ENCODE results near the gene KCNC3.
"Not testable (repeated sequence)": the region's sequence is repeated elsewhere in the genome, so short reads cannot be mapped to it uniquely, and the experiment has no call there.

The KCNC3 gene

GRCh38 chr19:50353487-50353880 is 24.3 kb upstream of the KCNC3 start:
- DNase-seq (ENCODE audit: low read depth in 2 of 2) = not testable (repeated sequence)

GRCh38 chr19:50352242-50352641 is 23.1 kb upstream of the KCNC3 start:
- DNase-seq (ENCODE audit: low read depth in 2 of 2) = no peak

- DNase-seq (ENCODE audit: low read depth in 2 of 2) = no peak
These were observed 20.3 kb upstream of the KCNC3 start for GRCh38 chr19:50349277-50350057.

DNA sequence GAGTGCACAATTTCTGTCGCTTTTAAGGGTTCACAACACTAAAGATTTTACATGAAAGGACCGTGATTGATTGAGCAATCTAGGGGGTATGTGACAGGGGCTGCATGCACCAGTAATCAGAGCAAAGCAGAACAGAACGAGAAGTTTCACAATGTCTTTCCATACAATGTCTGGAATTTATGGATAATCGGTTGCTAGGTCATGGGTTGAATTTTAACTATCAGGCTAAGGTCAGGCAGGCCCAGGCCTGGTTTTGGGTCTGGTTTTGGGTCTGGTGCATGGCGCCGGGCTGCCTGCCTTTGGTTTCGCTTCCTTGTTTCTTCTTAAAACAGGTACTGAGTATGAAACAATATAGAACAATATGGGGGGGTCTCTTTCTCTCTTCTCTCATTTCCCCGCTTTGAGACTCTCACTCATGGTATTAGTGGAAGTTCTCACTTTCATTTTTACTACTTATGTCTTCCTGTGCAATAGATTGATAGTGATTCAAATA is 18.0 kb upstream of the KCNC3 start:
- DNase-seq (ENCODE audit: low read depth in 2 of 2) = not testable (repeated sequence)

GRCh38 chr19:50344661-50345318 is 15.6 kb upstream of the KCNC3 start:
- DNase-seq (ENCODE audit: low read depth in 2 of 2) = no peak

DNA sequence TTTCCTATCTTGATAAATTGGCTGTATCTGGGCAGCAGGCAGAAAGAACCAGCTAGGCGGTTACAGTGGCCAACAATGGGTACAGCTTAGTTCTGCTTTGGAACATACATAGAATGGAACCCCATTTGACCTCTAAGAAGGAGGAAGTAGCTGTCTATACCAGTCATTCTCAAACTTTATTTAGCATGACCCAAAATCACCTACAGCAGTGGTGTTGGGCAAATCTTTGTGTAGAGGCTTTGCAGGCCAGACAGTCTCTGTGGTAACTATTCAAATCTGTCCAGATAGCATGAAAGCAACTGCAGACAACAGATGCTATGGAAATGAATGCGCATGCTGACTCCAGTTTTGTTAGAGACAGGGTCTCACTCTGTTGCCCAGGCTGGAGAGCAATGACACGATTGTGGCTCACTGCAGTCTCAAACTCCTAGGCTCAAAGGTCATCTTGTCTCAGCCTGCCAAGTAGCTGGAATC is 12.0 kb upstream of the KCNC3 start:
- no peak for DNase-seq (ENCODE audit: low read depth in 2 of 2)

DNA sequence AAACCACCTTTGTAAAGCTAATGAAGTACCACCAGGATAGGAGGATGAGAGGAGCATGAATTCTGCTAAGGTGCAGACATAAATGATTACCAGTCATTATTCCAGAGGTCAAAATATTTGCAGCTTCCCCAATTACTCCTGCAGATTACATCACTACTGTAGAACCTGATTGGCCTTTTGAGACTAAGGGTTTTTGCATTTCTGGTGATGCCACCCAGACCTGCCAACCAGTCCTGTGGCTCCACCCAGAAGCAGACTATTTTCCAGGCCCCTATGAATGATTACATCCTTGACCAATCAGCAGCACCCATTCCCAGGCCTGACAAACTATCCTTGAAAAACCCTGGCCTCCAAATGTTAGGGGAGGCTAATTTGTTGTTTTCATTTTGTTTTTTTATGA is 11.2 kb upstream of the KCNC3 start:
- no peak for DNase-seq (ENCODE audit: low read depth in 2 of 2)

DNA sequence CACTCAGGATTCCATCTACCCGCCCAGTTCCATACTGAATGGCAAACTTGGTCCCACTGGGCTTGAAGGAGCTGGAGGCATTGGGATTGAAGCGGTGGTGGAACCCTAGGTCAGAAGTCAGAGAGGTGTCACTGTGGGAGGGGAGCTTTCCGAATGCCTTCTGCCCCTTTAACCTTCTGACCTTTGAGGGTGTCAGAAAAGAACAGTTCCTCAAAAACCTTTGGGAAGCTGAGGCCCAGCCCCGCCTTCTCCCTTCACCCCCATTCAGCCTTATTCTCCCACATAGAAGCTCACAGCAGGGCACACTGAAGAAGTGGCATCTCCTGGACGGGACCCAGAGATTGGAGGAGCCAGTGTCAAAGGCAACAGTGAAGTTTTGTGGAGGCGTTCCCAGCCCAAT is 7.9 kb upstream of the KCNC3 start:
- DNase-seq (ENCODE audit: low read depth in 2 of 2) = not testable (repeated sequence)

DNA sequence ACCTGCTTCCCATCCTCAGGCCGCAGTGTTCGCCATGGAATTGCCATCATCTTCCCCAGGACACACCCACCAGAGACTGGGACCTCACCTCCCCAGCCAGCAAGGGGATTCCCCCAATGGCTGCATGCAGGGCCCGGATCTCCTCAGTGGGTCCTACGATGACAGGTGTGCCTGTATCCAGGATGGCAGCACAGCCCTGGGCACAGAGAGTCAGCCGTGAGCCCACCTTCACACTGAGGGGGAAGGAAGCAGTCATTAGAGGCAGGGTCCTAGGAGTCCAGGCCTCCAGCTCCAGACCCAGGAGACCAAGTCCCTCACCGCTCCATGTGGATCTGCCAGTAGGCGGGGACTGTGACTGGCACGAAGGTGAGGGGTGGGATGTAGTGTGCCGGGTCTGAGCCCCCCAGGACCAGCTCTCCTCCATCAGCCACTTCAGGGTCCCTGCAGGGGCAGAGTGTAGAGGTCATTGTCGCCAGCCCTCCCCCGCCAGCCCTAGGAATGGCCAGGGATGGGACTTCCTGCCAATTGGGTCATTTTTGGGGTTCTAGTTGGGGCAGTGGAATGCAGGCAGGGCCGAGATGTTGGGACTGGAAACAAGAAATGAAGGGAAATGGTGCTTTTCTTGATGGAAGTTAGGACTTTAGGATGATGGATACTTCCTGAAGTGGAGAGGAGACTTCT is 5.7 kb upstream of the KCNC3 start:
- DNase-seq (ENCODE audit: low read depth in 2 of 2) = no peak

- peak; percentile 71 to 75 for DNase-seq (ENCODE audit: low read depth in 2 of 2)
These were observed 4.8 kb upstream of the KCNC3 start for GRCh38 chr19:50333737-50334617.

- peak; percentile 78 to 92 for DNase-seq (ENCODE audit: low read depth in 2 of 2)
These were observed 4.1 kb upstream of the KCNC3 start for GRCh38 chr19:50333235-50333736.

DNA sequence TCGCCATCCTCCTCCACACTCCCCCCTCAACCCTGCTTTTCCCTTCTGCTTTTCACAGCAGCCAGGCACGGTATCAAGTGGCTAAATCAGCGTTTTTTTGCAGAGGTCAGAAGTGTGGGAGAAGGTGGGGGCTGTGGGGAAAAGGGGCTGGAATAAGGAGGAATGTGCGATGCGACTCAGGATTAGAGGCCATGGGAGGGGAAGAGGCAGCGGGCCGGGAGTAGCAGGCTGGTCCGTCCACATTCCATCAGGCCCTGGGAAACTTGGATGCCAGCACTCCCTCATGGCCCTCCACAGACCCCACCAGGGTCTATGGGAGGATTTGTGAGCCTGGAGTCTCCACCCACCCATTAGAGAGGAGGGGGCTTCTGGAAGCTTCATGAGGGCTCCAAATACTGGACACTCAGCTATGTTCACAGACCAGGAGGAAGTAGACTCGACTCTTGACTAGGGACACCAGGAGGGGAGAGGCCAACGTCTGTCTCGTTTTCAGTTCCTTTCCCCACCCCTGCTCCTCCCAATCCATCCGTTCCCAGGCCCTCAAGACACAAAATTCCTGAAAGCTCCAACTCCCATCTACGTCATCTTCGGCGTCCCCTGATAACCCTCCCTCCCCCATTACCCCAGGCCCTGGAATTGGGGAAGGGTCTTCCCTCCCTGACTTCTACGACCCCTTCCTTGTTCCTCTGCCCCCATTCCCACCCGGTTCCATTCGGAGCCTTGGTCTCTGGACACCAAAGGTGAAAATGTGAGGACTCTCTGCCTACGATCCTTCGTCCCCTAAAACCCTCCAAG is 3.3 kb upstream of the KCNC3 start:
- DNase-seq (ENCODE audit: low read depth in 2 of 2) = no peak

DNA sequence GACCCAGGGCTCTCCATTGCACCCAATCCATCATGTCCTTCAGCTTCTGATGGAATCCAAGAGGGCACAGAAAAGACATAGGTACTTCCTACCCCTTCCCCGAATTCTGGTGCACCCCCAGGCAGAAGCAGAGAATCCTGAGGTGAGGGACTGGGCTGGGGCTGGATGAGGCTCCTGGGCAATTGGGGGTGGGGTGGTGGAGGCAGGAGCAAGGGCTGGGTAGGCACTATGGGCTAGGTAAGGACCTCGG is 2.7 kb upstream of the KCNC3 start:
- DNase-seq (ENCODE audit: low read depth in 2 of 2) = no peak

- DNase-seq (ENCODE audit: low read depth in 2 of 2) = no peak
These were observed 2.2 kb upstream of the KCNC3 start for GRCh38 chr19:50331221-50331993.

DNA sequence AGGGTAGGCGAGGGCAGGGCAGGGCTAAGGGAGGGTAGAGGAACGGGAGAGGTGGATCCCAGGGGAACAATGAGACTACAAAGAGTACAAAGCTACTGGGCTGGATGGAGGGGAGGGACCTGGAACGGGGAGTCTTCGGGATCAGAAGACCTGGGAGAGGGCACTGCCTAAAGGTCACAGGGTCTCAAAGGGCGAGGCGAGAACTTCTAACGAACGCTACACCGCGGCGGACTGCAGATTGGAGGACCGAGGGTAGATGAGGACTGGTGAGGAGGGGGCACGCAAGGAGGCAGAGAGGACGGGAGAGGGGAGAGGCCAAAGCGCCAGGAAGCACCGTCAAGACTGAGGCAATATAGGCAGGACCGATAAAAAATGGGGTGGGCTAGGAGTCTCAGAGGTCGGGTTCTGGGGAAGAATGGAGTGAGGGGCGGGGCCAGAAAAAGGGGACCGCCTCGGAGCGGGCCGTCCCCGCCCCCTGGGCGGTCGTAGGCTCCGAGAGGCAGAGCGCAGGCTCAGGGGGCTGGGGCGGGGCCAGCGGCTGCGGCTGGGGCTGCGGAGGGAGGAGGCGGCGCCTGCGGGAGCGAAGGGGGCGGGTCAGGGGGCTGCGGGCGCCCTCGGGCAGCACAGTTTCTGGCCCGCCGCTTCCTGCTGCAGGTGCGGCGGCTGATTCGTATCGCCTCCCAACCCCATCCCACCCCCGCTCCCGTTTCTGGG is 1.3 kb upstream of the KCNC3 start:
- peak; percentile 57 to 79 for DNase-seq (ENCODE audit: low read depth in 2 of 2)

GRCh38 chr19:50329926-50330294 is 733 bp upstream of the KCNC3 start:
- DNase-seq (ENCODE audit: low read depth in 2 of 2) = not testable (repeated sequence)

DNA sequence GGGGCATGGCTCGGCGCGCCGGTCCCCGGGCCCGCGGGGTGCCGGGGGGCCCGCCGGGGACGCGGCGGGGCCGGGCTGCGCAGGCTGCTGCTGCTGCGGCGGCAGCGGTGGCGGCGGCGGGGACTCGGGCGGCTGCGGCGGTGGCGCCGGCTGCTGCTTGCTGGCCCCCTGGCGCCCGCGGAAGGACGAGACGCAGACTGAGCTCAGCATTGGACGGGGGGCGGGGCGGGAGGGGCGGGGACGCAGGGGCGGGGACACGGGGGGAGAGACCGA is 368 bp downstream of the KCNC3 start:
- no peak for DNase-seq (ENCODE audit: low read depth in 2 of 2)

GRCh38 chr19:50328224-50328872 is 829 bp downstream of the KCNC3 start:
- peak in 1 of 2 donors; percentile 40 for DNase-seq (ENCODE audit: low read depth in 2 of 2)

All from activated CD4-positive, alpha-beta T cell treated with anti-CD3 and anti-CD28 coated beads for 24 hours (primary cell).